Spleen (tissue), 11 donors: ENCODE results near the gene ENPP4. TPM values are rescaled to one million over a fixed set of nuclear protein-coding genes. Genes with fewer than 3 reads are reported as not detected.

Source experiments
- DNase-seq: peaks from one replicate; pipeline ENCODE4 v3.0.0-alpha.2; 2020
- H3K27ac ChIP-seq, 8 donors: fragments of 200-600 bp; sonication (generic) in 7 of 8; 1 replicate in 4 of 8; 2 replicates in 4 of 8; pipeline versions ENCODE4 v1.5.0 to v1.8.0; 2016 to 2021; ENCODE audit warnings: inconsistent platforms in 4 of 8, mild to moderate bottlenecking in 4 of 8, moderate library complexity in 1 of 8
- H3K27me3 ChIP-seq, 7 donors: fragments of 200-600 bp; sonication (generic) in 6 of 7; replicated peaks in 1 of 7; 1 replicate in 4 of 7; 2 replicates in 3 of 7; pipeline versions ENCODE4 v1.5.0 to v1.8.0; 2016 to 2021; ENCODE audit warnings: inconsistent platforms in 3 of 7, mild to moderate bottlenecking in 1 of 7
- H3K36me3 ChIP-seq, 6 donors: fragments of 200-600 bp; sonication (generic) in 5 of 6; 1 replicate in 4 of 6; 2 replicates in 2 of 6; pipeline versions ENCODE4 v1.5.0 to v1.8.0; 2016 to 2021; ENCODE audit warnings: inconsistent platforms in 2 of 6
- H3K4me1 ChIP-seq, 6 donors: fragments of 200-600 bp; sonication (generic) in 5 of 6; 1 replicate in 3 of 6; 2 replicates in 3 of 6; pipeline versions ENCODE4 v1.5.0 to v1.8.0; 2016 to 2021; ENCODE audit warnings: inconsistent platforms in 3 of 6
- H3K4me3 ChIP-seq, 8 donors: fragments of 200-600 bp; sonication (generic) in 7 of 8; 1 replicate in 4 of 8; 2 replicates in 4 of 8; pipeline versions ENCODE4 v1.5.0 to v1.8.0; 2016 to 2021; ENCODE audit warnings: inconsistent platforms in 4 of 8, mild to moderate bottlenecking in 4 of 8, moderate library complexity in 2 of 8
- H3K9me3 ChIP-seq, 8 donors: fragments of 200-600 bp; sonication (generic) in 7 of 8; 1 replicate in 4 of 8; 2 replicates in 4 of 8; pipeline versions ENCODE4 v1.5.0 to v1.8.0; 2016 to 2021; ENCODE audit warnings: inconsistent platforms in 4 of 8
- POLR2A ChIP-seq, 3 donors: fragments of 450-650 bp; IDR thresholded peaks; one replicate each; pipeline ENCODE4 v1.5.1; 2017; ENCODE audit warnings: antibody characterized with exemption in 3 of 3, mild to moderate bottlenecking in 1 of 3
- POLR2AphosphoS5 ChIP-seq, 3 donors: sonication (generic); formaldehyde crosslinking; IDR thresholded peaks; one replicate each; pipeline ENCODE4 v1.5.1; 2017; ENCODE audit warnings: antibody characterized with exemption in 3 of 3
- WGBS, 5 donors: extraction: QIAGEN DNeasy Blood & Tissue Kit in 3 of 5; methylation state at CpG; one replicate each; pipeline versions ENCODE4 v1.1.5 to v1.1.7; 2013 to 2018; 5-methylcytosine and 5-hydroxymethylcytosine counted together
- intact Hi-C: fragments of 100-400 bp; cut with DNase I; formaldehyde crosslinking; loops from one replicate; pipeline ENCODE4 v1.15.0; 2023; ENCODE audit warnings: low total_unique reads
- polyA plus RNA-seq, 3 donors: library from polyadenylated mRNA; stranded (reverse); fragments of 200-250 nt; gene quantifications; one replicate each; pipeline ENCODE4 v1.2.1, GENCODE V29; 2013
- total RNA-seq, 7 donors: library from RNA; depleted of rRNA in 3 of 7; stranded (reverse); fragments of >200 nt in 3 of 7; fragmentation: NEBNext Ultra II Directional in 4 of 7; extraction: Animal tissue kit (Norgen Biotek cat#: 25700) in 4 of 7; gene quantifications; one replicate each; pipeline versions ENCODE4 v1.1.0 to v1.2.1, GENCODE V29; 2016 to 2021
- TF ChIP-seq, protein P1 (sequence below), 11 experiments: fragments of 200-600 bp in 7 of 11; fragments of 450-650 bp in 4 of 11; sonication (generic) in 4 of 11; IDR thresholded peaks in 8 of 11; conservative IDR thresholded peaks in 3 of 11; 1 replicate in 7 of 11; 2 replicates in 4 of 11; pipeline versions ENCODE4 v1.4.0 to v1.8.0; 2016 to 2021; ENCODE audit warnings: antibody characterized with exemption in 11 of 11, inconsistent platforms in 4 of 11, mild to moderate bottlenecking in 1 of 11
- donor health status: healthy with polysubstance abuse.
- donor health status: DM: no; HTN: no; CAD: no; lungs with moderate emphysema.
- donor health status: DM: no; HTN: no; CAD: no.
- donor health status: Bipolar disorder and iron deficiency.
- donor health status: healthy.
- donor health status: DM: no; HTN: no; CAD: no.
- donor health status: DM: yes; HTN: yes; CAD: no.

ENPP4 gene
- total and polyA plus RNA-seq, 10 donors = 4.4 to 29.0 (median 19.6) TPM

DNA sequence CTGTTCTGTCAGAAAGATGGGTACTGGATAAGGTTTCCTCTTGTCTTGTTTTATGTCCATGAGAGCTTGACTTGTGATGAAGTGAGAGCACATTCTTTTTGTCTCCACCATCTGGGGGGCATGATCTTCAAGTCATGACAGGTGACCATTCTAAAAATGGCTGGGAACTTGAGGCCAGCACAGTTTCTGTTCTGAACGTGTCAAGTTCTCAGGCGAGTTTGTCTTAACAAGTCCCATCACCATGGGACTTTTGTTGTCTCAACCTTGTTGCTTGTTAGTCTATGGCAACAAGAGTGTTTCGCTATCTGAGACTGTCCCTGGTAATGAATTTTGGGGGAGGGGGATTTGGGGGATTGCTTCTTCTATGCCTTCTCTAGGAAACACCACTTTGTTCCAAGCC, 25.6 kb upstream of the ENPP4 start:
- H3K27me3 ChIP-seq = no peaks in the 10 kb centered on the region
- intact Hi-C loops = no loop called here
- no peak overlapping the region for H3K4me3 ChIP-seq
- DNase-seq = no peak
- H3K27ac ChIP-seq = no peak overlapping the region
- 69 to 92% (median 89%) methylated on average over 3 of the region's 3 CpGs for WGBS, 5 donors
- peaks cover 4 to 28% (median 21%) of the 10 kb centered on the region in 8 donors for H3K9me3 ChIP-seq
- TF ChIP-seq POLR2A (IDR thresholded peaks at IDR 0.05) (no peak), POLR2AphosphoS5 (IDR thresholded peaks at IDR 0.05) (no peak)
- TF ChIP-seq, protein P1, sequence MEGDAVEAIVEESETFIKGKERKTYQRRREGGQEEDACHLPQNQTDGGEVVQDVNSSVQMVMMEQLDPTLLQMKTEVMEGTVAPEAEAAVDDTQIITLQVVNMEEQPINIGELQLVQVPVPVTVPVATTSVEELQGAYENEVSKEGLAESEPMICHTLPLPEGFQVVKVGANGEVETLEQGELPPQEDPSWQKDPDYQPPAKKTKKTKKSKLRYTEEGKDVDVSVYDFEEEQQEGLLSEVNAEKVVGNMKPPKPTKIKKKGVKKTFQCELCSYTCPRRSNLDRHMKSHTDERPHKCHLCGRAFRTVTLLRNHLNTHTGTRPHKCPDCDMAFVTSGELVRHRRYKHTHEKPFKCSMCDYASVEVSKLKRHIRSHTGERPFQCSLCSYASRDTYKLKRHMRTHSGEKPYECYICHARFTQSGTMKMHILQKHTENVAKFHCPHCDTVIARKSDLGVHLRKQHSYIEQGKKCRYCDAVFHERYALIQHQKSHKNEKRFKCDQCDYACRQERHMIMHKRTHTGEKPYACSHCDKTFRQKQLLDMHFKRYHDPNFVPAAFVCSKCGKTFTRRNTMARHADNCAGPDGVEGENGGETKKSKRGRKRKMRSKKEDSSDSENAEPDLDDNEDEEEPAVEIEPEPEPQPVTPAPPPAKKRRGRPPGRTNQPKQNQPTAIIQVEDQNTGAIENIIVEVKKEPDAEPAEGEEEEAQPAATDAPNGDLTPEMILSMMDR (IDR thresholded peaks at IDR 0.05 in 8 of 11, conservative IDR thresholded peaks at IDR 0.05 in 3 of 11) = no peak
- H3K4me1 ChIP-seq = no peaks in the 10 kb centered on the region
- peaks cover 0 to 14% (median 0%) of the 10 kb centered on the region in 6 donors for H3K36me3 ChIP-seq

DNA sequence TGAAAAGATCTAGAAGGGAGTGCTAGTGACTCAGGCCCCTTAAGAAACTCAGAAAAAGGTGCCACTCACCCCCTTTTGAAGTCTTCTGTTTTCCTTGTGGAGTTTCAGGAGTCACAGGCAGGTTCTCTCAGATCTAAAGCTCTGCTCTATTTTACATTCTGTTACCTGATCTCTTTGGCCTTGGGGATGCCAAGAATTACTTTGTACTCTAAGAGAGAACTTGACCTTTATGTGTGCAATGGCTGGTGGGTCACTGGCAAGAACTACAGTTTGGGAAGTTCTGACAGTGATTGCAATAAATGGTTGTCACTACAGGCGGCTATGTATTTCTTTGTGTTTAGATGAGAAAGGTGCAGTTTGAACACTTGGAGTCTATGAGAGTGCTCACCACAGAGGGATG, 24.2 kb upstream of the ENPP4 start:
- intact Hi-C loops = no loop called here
- WGBS, 5 donors = 35 to 92% (median 50%) methylated on average over 1 of the region's 1 CpG
- peaks cover 0 to 5% (median 0%) of the 10 kb centered on the region in 6 donors for H3K36me3 ChIP-seq
- H3K27ac ChIP-seq = no peak overlapping the region
- H3K4me1 ChIP-seq = no peaks in the 10 kb centered on the region
- H3K9me3 ChIP-seq = peaks cover 4 to 28% (median 21%) of the 10 kb centered on the region in 8 donors
- H3K27me3 ChIP-seq = no peaks in the 10 kb centered on the region
- DNase-seq = no peak
- TF ChIP-seq POLR2A (IDR thresholded peaks at IDR 0.05) = no peak
- TF ChIP-seq, protein P1 (IDR thresholded peaks at IDR 0.05 in 8 of 11, conservative IDR thresholded peaks at IDR 0.05 in 3 of 11) = no peak
- no peak for TF ChIP-seq POLR2AphosphoS5 (IDR thresholded peaks at IDR 0.05)
- H3K4me3 ChIP-seq = no peak overlapping the region

DNA sequence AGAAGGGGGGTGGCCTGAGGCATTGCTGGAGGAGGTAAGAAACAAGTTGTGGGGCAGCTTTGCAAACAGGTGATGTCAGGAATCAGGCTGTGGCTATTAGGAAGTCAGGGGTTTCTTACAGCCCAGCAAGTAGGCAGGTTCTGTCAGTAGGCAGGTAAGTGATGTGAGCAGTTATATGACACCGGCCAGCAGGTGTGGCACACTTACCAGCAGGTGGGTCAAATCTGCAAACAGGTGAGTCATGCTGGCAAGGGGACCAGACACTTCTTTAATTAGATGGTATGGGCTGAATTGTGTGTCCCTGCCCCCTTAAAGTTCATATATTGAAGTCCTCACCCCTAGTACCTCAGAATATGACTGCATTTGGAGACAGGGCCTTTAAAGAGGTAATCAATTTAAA, 16.4 kb upstream of the ENPP4 start:
- Histone ChIP-seq H3K4me3 (no peak overlapping the region), H3K27ac (no peak overlapping the region), H3K27me3 (no peaks in the 10 kb centered on the region), H3K9me3 (peaks cover 0 to 10% (median 3%) of the 10 kb centered on the region in 8 donors), H3K4me1 (no peaks in the 10 kb centered on the region), H3K36me3 (peaks cover 0 to 16% (median 0%) of the 10 kb centered on the region in 6 donors)
- intact Hi-C loops = no loop called here
- no peak for TF ChIP-seq POLR2AphosphoS5 (IDR thresholded peaks at IDR 0.05)
- no peak for TF ChIP-seq POLR2A (IDR thresholded peaks at IDR 0.05)
- TF ChIP-seq, protein P1 (IDR thresholded peaks at IDR 0.05 in 8 of 11, conservative IDR thresholded peaks at IDR 0.05 in 3 of 11) = no peak
- DNase-seq = no peak
- 88 to 100% (median 94%) methylated on average over 1 of the region's 1 CpG for WGBS, 5 donors

DNA sequence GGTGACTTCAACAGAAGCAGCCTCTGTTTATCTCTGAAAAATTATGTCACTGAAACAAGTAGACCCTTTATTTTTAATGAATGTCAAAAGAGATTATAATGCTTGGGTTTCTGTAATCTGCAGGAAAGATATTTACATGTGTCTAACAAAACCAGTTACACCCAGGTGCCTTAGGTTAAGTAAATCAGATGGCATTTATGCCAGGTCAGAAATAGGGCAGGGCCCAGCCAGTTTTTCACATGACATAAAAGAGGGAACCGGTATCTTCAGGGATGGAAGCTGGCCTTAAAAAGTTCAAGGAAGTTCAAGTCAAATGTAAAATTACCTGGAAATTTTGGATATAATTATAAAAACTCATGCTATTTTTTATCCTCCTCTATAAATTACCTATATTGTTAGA, 14.2 kb upstream of the ENPP4 start:
- no peak for DNase-seq
- no peak for TF ChIP-seq POLR2A (IDR thresholded peaks at IDR 0.05)
- no peak for TF ChIP-seq POLR2AphosphoS5 (IDR thresholded peaks at IDR 0.05)
- TF ChIP-seq, protein P1 (IDR thresholded peaks at IDR 0.05 in 8 of 11, conservative IDR thresholded peaks at IDR 0.05 in 3 of 11) = no peak
- H3K4me3 ChIP-seq = no peak overlapping the region
- peaks cover 0 to 5% (median 0%) of the 10 kb centered on the region in 8 donors for H3K9me3 ChIP-seq
- H3K27me3 ChIP-seq = no peaks in the 10 kb centered on the region
- H3K36me3 ChIP-seq = peaks cover 0 to 24% (median 0%) of the 10 kb centered on the region in 6 donors
- H3K27ac ChIP-seq = no peak overlapping the region
- WGBS, 5 donors = 97 to 100% (median 97%) methylated on average over 1 of the region's 1 CpG
- peaks cover 0 to 5% (median 0%) of the 10 kb centered on the region in 6 donors for H3K4me1 ChIP-seq
- intact Hi-C loops = no loop called here
